GM12865 (cell line): Measurements from ENCODE around the gene ELMO1.

Experiments used
- DNase-seq: peaks from one replicate; pipeline ENCODE4 v3.0.0; 2010; ENCODE audit warnings: low read depth
- H3K4me3 ChIP-seq: 2 replicates; pipeline ENCODE4 v1.5.1; 2011; ENCODE audit warnings: mild to moderate bottlenecking, low read depth, low read length, control low read depth
- CTCF ChIP-seq: IDR thresholded peaks from 2 replicates; pipeline ENCODE4 v1.5.1; 2011; ENCODE audit warnings: low read length, control low read depth, low read depth, inconsistent platforms; ENCODE audit not compliant: insufficient read depth; ENCODE audit errors: missing control alignments

Gene ELMO1

GRCh38 chr7:36918591-36918990 is 530.1 kb downstream of the ELMO1 start:
- no peak for DNase-seq
- TF ChIP-seq CTCF: no peak
- H3K4me3 ChIP-seq: no peak overlapping the region

DNA sequence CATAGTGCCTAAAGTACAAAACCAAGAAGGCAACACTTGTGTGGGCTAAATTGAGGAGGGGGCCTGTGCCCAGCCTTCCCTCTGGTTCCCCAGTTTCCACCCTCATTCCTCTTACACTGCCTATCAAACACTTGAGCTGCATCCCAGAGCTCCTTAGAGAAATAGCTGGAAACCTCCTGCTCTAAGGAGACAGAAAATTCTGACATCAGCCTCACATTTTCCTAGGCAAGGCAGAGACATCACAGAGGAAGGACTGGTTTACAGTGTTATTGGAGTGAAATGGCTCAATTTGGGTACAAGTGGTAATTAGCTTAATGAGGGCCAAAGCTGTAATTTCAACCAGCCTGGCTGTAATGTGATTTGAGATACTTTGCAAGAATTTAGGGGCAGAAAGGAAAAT is 532.0 kb downstream of the ELMO1 start:
- no peak for DNase-seq
- no peak for TF ChIP-seq CTCF
- no peak overlapping the region for H3K4me3 ChIP-seq

DNA sequence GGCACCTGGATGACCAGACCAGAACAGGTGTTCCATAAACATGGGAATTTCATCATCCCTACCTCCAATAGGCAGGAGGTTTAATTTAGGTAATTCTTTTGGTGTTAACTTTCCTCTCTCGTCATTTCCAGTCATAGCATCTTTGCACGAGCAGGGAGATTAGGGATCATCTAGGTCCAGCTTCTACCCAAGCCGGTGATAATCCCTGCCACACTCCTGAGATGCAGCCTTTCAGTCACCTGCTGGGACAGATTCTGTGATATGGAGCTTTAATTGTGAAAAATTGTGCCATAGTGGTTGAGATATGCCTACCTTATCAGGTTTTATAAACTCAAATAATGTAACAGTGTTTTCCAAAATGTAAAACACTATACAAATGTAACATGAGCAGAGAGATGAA is 532.5 kb downstream of the ELMO1 start:
- no peak for TF ChIP-seq CTCF
- no peak overlapping the region for H3K4me3 ChIP-seq

GRCh38 chr7:36911788-36912187 is 536.9 kb downstream of the ELMO1 start:
- no peak overlapping the region for H3K4me3 ChIP-seq
- no peak for DNase-seq
- no peak for TF ChIP-seq CTCF

More for the DNA sequence above, 532.5 kb downstream of the ELMO1 start:
- no peak for DNase-seq

- no peak for TF ChIP-seq CTCF
- no peak overlapping the region for H3K4me3 ChIP-seq
- DNase-seq: no peak
Measured at GRCh38 chr7:36910859-36911258, 537.8 kb downstream of the ELMO1 start.

DNA sequence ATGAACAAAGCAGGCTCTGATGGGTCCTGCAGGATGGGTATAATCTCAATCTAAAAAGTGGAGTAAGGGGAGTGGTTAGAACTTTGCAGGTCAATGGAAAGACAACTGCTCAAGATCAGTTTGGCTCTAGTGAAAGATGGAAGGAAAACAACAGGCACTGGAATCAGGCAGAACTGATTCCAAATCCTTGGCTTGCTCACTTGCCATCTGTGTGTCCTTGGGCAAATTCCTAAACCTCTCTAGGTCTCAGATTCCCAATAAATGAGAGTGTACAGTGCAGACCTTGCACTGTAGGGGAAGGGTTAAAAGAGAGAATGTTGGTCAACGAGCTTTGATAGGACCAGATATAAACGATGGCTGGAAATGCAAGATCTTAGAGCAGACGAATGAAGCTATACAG is 538.3 kb downstream of the ELMO1 start:
- no peak overlapping the region for H3K4me3 ChIP-seq
- no peak for DNase-seq
- no peak for TF ChIP-seq CTCF

GRCh38 chr7:36906956-36907635 is 541.6 kb downstream of the ELMO1 start:
- no peak for TF ChIP-seq CTCF
- no peak for DNase-seq
- H3K4me3 ChIP-seq: no peak overlapping the region
